Heart right ventricle (tissue), 16 donors: ENCODE results near the gene NEURL2. TPM values are rescaled to one million over a fixed set of nuclear protein-coding genes. Genes with fewer than 3 reads are reported as not detected.
A peak's percentile ranks its signal among the peaks of the same experiment; 100 is the strongest.

Experiments
- ATAC-seq, 8 donors: fragments of 200-7000 bp; cut with Tn5 transposase; one replicate each; pipeline ENCODE4 v1.9.1; 2020; ENCODE audit warnings: mild to moderate bottlenecking in 8 of 8, moderate library complexity in 8 of 8, moderate number of reproducible peaks in 1 of 8
- DNase-seq, 2 donors: peaks; one replicate each; pipeline ENCODE4 v3.0.0-alpha.2; 2020
- H3K27ac ChIP-seq, 10 donors: fragments of 200-600 bp; sonication (generic) in 2 of 10; one replicate each; pipeline versions ENCODE4 v1.5.0 to v1.8.0; 2020 to 2022; ENCODE audit warnings: mild to moderate bottlenecking in 3 of 10
- H3K27me3 ChIP-seq, 7 donors: fragments of 200-600 bp; one replicate each; pipeline ENCODE4 v1.8.0; 2021 to 2022; ENCODE audit warnings: mild to moderate bottlenecking in 2 of 7
- H3K36me3 ChIP-seq, 9 donors: fragments of 200-600 bp; sonication (generic) in 1 of 9; one replicate each; pipeline versions ENCODE4 v1.5.0 to v1.8.0; 2020 to 2022; ENCODE audit warnings: mild to moderate bottlenecking in 2 of 9
- H3K4me1 ChIP-seq, 9 donors: fragments of 200-600 bp; sonication (generic) in 1 of 9; one replicate each; pipeline versions ENCODE4 v1.5.0 to v1.8.0; 2020 to 2022; ENCODE audit warnings: mild to moderate bottlenecking in 4 of 9
- H3K4me3 ChIP-seq, 10 donors: fragments of 200-600 bp; sonication (generic) in 2 of 10; one replicate each; pipeline versions ENCODE4 v1.5.0 to v1.8.0; 2020 to 2022; ENCODE audit warnings: mild to moderate bottlenecking in 7 of 10, moderate library complexity in 2 of 10
- H3K9me3 ChIP-seq, 11 donors: fragments of 200-600 bp in 10 of 11; sonication (generic) in 2 of 11; one replicate each; pipeline versions ENCODE4 v1.5.0 to v1.8.0; 2013 to 2022; ENCODE audit warnings: mild to moderate bottlenecking in 2 of 11, control low read depth in 1 of 11, moderate library complexity in 1 of 11
- WGBS, 2 donors: extraction: QIAGEN DNeasy Blood & Tissue Kit; methylation state at CpG; one replicate each; pipeline ENCODE4 v1.1.7; 2013; ENCODE audit warnings: inconsistent platforms in 1 of 2; 5-methylcytosine and 5-hydroxymethylcytosine counted together
- intact Hi-C, 10 donors: fragments of 100-400 bp; cut with DNase I; formaldehyde crosslinking; loops; one replicate each; pipeline versions ENCODE4 v1.11.1 to v1.14.2; 2022
- polyA plus RNA-seq, 2 donors: library from polyadenylated mRNA; stranded (reverse); fragments of 200-250 nt; gene quantifications; one replicate each; pipeline ENCODE4 v1.2.3, GENCODE V29; 2013
- total RNA-seq, 10 donors: library from RNA; stranded (reverse); fragmentation: NEBNext Ultra II Directional in 3 of 10; extraction: Animal tissue kit (Norgen Biotek cat#: 25700) in 3 of 10; gene quantifications; one replicate each; pipeline versions ENCODE4 v1.2.1 to v1.2.4, GENCODE V29; 2021 to 2023
- TF ChIP-seq, protein P1 (sequence below), 9 donors: fragments of 200-600 bp; sonication (generic) in 2 of 9; IDR thresholded peaks; one replicate each; pipeline versions ENCODE4 v1.5.0 to v1.8.0; 2021 to 2022; ENCODE audit warnings: antibody characterized with exemption in 9 of 9, mild to moderate bottlenecking in 5 of 9, moderate library complexity in 1 of 9
- donor health status: Arrhythmogenic right ventricular cardiomyopathy.
- donor health status: ischemic (EF 13 %, LVEDD 7.1; RV severe dilation, severe dysfunction).
- donor health status: healthy with polysubstance abuse.
- donor health status: DM: no; HTN: yes; CAD: no.
- donor health status: DM: no; HTN: no; CAD: no.
- donor health status: ischemic (EF 25% LVEDD 6.9; RV normal size, moderate dysfunction).
- donor health status: ischemic (EF 25% LVEDD 5.7; RV mildly dilated, moderate dysfunction).
- donor health status: healthy.
- donor health status: DM: yes; HTN: yes; CAD: no.
- donor health status: Ischemic cardiomyopathy.
- donor health status: ischemic (EF 35%, LVEDD 5.7; RV mildly dilated, moderate dysfunction).
- donor health status: nonischemic (EF 11% LVEDD 7.7; RV severe dilation, severe dysfunction).
- donor health status: DM: yes; HTN: yes; CAD: no.
- donor health status: PGD.
- donor health status: ischemic (EF 29% LVEDD 5.4; RV normal size, mild dysfunction).
- donor health status: nonischemic (EF 23%, LVEDD 6.1; RV moderate dilation, normal function).

NEURL2 gene
- total and polyA plus RNA-seq, 12 donors = 3.3 to 11.1 (median 7.8) TPM

DNA sequence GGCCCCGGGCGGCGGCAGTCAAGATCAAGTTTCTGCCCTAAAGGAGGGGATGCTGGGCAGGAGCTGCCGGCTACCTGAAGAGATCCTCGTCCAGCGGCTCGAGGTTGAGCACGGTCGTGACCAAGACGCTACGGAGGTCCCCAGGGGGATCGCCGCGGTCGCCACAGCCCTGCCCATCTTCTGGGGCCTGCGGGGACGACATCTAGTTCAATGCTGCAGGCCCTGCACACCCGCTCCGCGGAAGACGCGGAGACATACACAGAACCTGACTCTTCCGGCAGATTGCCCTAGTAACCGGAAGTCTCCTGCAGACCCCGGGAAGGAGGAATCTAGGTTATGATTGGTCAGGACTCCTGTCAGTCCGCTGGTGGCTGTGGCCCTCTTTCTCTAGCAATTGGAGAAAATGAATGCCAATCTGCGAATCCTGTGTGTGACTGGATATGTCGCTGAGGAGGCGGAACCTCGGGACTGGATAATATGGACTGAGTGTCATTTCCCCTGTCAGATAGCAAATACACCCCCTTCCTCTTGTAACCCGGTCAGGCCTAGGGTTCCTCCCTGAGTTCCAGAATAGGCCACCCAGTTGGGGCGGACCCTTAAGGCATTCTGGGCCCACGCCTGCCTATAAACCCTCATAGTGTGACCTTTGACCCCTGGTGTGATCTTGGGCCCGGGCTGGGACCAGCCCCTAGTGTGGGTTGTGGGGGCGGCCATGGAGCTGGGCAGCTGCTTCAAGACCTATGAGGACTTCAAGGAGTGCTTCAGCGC, 33.7 kb downstream of the NEURL2 start, which contains the start of the genes ACOT8 and ZSWIM3:
ACOT8 (minus strand) TSS at position 279 of the 768 bp plus-strand sequence; CDS start at position 202, 77 bp downstream.
ZSWIM3 (plus strand) TSS at position 501 of the 768 bp plus-strand sequence; CDS start at position 713, 212 bp downstream.
- 1% methylated on average over 36 of the region's 36 CpGs for WGBS, 2 donors
- Histone ChIP-seq H3K36me3 (peaks cover 0 to 36% (median 0%) of the 10 kb centered on the region in 9 donors), H3K4me1 (peaks cover 10 to 42% (median 35%) of the 10 kb centered on the region in 9 donors), H3K27ac (peak within 1 kb of the TSS; percentile 7 to 96 (median 87)), H3K4me3 (peak within 1 kb of the TSS; percentile 60 to 99 (median 86)), H3K9me3 (no peaks in the 10 kb centered on the region), H3K27me3 (no peaks in the 10 kb centered on the region)
- ATAC-seq = peak; percentile 97 to 99 (median 99)
- TF ChIP-seq, protein P1, sequence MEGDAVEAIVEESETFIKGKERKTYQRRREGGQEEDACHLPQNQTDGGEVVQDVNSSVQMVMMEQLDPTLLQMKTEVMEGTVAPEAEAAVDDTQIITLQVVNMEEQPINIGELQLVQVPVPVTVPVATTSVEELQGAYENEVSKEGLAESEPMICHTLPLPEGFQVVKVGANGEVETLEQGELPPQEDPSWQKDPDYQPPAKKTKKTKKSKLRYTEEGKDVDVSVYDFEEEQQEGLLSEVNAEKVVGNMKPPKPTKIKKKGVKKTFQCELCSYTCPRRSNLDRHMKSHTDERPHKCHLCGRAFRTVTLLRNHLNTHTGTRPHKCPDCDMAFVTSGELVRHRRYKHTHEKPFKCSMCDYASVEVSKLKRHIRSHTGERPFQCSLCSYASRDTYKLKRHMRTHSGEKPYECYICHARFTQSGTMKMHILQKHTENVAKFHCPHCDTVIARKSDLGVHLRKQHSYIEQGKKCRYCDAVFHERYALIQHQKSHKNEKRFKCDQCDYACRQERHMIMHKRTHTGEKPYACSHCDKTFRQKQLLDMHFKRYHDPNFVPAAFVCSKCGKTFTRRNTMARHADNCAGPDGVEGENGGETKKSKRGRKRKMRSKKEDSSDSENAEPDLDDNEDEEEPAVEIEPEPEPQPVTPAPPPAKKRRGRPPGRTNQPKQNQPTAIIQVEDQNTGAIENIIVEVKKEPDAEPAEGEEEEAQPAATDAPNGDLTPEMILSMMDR (IDR thresholded peaks at IDR 0.05) = no peak
- peak; percentile 80 to 100 for DNase-seq
- intact Hi-C loops = loop anchor here in 1 of 10 donors (2.0 kb wide), 1 partner anchor 22 kb away; no protein-coding TSS in a partner anchor

DNA sequence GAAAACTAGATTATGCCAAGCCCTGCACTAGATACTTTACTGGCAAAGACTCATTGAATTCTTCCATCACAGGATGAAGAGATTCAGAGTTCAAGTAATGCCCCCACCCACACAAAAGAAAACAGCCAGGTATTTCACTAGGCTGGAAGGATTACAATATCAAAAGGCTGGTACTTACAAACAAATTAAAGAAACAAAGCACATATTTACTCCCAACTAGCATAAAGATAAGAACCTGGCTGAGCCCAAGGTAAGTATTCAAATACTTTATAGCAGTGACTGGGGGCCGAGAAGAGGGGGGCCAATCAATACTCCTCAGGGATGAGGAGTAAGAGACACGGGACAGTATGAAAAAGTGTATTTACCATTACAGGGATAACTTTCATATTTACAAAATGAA, 37.5 kb downstream of the NEURL2 start:
- Histone ChIP-seq H3K4me3 (no peak overlapping the region), H3K27ac (no peak overlapping the region), H3K27me3 (no peaks in the 10 kb centered on the region), H3K9me3 (no peaks in the 10 kb centered on the region), H3K36me3 (peaks cover 0 to 65% (median 0%) of the 10 kb centered on the region in 9 donors), H3K4me1 (peaks cover 10 to 44% (median 32%) of the 10 kb centered on the region in 9 donors)
- ATAC-seq = no peak
- 87 to 89% methylated on average over 2 of the region's 2 CpGs for WGBS, 2 donors
- DNase-seq = no peak
- TF ChIP-seq, protein P1 (IDR thresholded peaks at IDR 0.05) = no peak
- intact Hi-C loops = no loop called here

DNA sequence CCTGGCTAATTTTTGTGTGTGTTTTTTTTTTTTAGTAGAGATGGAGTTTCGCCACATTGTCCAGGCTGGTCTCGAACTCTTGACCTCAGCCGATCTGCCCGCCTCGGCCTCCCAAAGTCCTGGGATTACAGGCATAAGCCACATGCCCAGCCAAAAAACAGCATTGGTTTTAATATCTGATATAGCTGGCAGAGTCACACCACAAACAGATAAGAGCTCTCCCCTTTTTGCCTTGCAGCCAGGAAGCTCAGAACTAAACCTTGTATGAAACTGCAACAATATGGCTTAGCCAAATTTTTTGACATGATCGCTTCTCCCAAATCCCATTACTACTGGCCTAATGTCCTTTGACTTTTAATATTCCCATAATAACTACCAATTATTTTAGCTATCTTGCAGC, 38.7 kb downstream of the NEURL2 start:
- peaks cover 10 to 35% (median 24%) of the 10 kb centered on the region in 9 donors for H3K4me1 ChIP-seq
- H3K4me3 ChIP-seq = no peak overlapping the region
- no peaks in the 10 kb centered on the region for H3K9me3 ChIP-seq
- ATAC-seq (no peak), DNase-seq (no peak)
- intact Hi-C loops = no loop called here
- H3K36me3 ChIP-seq = peaks cover 0 to 77% (median 5%) of the 10 kb centered on the region in 9 donors
- 95 to 100% methylated on average over 6 of the region's 6 CpGs for WGBS, 2 donors
- H3K27me3 ChIP-seq = no peaks in the 10 kb centered on the region
- H3K27ac ChIP-seq = no peak overlapping the region
- TF ChIP-seq, protein P1 (IDR thresholded peaks at IDR 0.05) = no peak

DNA sequence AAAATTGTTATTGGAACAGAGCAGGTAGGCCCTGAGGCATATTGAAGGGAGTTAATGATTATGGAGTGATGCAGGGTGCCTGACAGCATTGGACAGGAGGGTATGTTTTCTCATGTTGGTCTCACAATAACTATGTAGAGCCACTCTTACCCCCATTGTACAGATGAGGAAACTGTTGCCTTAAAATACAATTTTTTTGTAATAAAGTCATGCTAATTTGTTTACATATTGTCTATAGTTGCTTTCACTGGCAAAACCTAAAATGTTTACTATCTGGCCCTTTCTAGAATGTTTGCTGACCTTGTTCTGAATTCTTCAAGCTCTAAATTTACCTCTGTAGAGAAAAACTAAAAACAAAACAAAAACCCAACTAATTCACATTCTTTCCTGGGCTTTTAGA, 39.5 kb downstream of the NEURL2 start:
- no peak for DNase-seq
- intact Hi-C loops = no loop called here
- Histone ChIP-seq H3K4me3 (no peak overlapping the region), H3K27ac (peak overlapping the region in 4 of 10 donors; percentile 5 to 35 (median 22)), H3K36me3 (peaks cover 0 to 85% (median 5%) of the 10 kb centered on the region in 9 donors), H3K4me1 (peaks cover 10 to 31% (median 21%) of the 10 kb centered on the region in 9 donors), H3K27me3 (no peaks in the 10 kb centered on the region), H3K9me3 (no peaks in the 10 kb centered on the region)
- TF ChIP-seq, protein P1 (IDR thresholded peaks at IDR 0.05) = no peak
- ATAC-seq = no peak
